A549 (cell line): ENCODE results near the gene RCAN2.

Experiments used
- BHLHE40 ChIP-seq: IDR thresholded peaks from 2 replicates; pipeline ENCODE4 v1.6.1; 2012; ENCODE audit warnings: low read depth, low read length, inconsistent platforms
- CBX8 ChIP-seq: fragments of 200-600 bp; sonication (generic); IDR thresholded peaks from 2 replicates; pipeline ENCODE4 v1.6.1; 2016
- CTCF ChIP-seq: fragments of >200 bp; sonication (Bioruptor Twin); formaldehyde crosslinking; IDR thresholded peaks from 3 replicates; pipeline ENCODE4 v1.5.1; 2016
- EP300 ChIP-seq, 2 experiments: fragments of >200 bp; sonication (Bioruptor Twin); formaldehyde crosslinking; IDR thresholded peaks; 2 replicates in 1 of 2; 3 replicates in 1 of 2; pipeline ENCODE4 v1.6.1; 2016 to 2017
- HDAC2 ChIP-seq: fragments of 200-600 bp; sonication (generic); IDR thresholded peaks from 2 replicates; pipeline ENCODE4 v1.6.1; 2016
- NR3C1 ChIP-seq: fragments of >200 bp; sonication (Bioruptor Twin); formaldehyde crosslinking; IDR thresholded peaks from 3 replicates; pipeline ENCODE4 v1.6.1; 2017
- POLR2A ChIP-seq: IDR thresholded peaks from 2 replicates; pipeline ENCODE4 v1.6.1; 2012; ENCODE audit warnings: mild to moderate bottlenecking, low read length
- RARB ChIP-seq: fragments of 250-450 bp; sonication (Bioruptor Pico); IDR thresholded peaks from 2 replicates; pipeline ENCODE4 v1.8.0; 2021; ENCODE audit warnings: mild to moderate bottlenecking, moderate library complexity
- RCOR1 ChIP-seq: fragments of 150-350 bp; IDR thresholded peaks from 2 replicates; pipeline ENCODE4 v1.6.1; 2014; ENCODE audit warnings: antibody characterized with exemption, low read length, low read depth
- RFX5 ChIP-seq: fragments of 450-650 bp; IDR thresholded peaks from 2 replicates; pipeline ENCODE4 v1.7.1; 2014; ENCODE audit warnings: antibody characterized with exemption, mild to moderate bottlenecking, moderate library complexity
- SMC3 ChIP-seq: fragments of >200 bp; sonication (Bioruptor Twin); formaldehyde crosslinking; IDR thresholded peaks from 3 replicates; pipeline ENCODE4 v1.6.1; 2018; ENCODE audit warnings: inconsistent platforms
- TF ChIP-seq, protein P1 (sequence below): fragments of 450-650 bp; IDR thresholded peaks from 2 replicates; pipeline ENCODE4 v1.6.1; 2014; ENCODE audit warnings: antibody characterized with exemption
- TF ChIP-seq, protein P2 (sequence below): fragments of 200-600 bp; sonication (generic); IDR thresholded peaks from 2 replicates; pipeline ENCODE4 v1.6.1; 2016; ENCODE audit warnings: antibody characterized with exemption, mild to moderate bottlenecking, moderate library complexity

DNA sequence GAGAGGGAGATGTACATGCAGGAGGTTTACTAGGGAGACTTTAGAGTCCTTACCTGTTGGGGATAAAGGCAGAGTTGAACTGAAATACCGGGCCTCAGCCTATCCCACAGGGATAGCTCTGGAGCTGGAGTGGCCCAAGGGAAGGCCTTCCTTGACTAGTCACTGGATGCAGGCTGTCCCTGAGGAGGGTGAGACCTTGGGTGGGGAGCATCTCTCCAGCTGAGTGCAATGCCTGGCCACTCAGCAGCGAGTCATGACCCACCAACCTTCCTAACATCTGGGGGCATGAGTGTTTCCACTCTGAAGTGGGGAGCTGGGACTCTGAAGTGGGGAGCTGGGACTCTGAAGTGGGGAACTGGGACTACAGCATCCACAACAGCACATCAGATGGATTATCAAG lies 274.4 kb downstream of the RCAN2 start:
- TF ChIP-seq, protein P1, sequence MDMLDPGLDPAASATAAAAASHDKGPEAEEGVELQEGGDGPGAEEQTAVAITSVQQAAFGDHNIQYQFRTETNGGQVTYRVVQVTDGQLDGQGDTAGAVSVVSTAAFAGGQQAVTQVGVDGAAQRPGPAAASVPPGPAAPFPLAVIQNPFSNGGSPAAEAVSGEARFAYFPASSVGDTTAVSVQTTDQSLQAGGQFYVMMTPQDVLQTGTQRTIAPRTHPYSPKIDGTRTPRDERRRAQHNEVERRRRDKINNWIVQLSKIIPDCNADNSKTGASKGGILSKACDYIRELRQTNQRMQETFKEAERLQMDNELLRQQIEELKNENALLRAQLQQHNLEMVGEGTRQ, result no peak
- no peak for TF ChIP-seq SMC3
- no peak for TF ChIP-seq CBX8
- TF ChIP-seq HDAC2, result no peak
- no peak for TF ChIP-seq CTCF
- TF ChIP-seq RCOR1, result no peak
- TF ChIP-seq RARB, result no peak
- no peak for TF ChIP-seq BHLHE40
- TF ChIP-seq NR3C1, result no peak
- no peak for TF ChIP-seq RFX5
- TF ChIP-seq EP300 (IDR thresholded peaks at IDR 0.05), result no peak
- TF ChIP-seq POLR2A, result no peak
- TF ChIP-seq, protein P2, sequence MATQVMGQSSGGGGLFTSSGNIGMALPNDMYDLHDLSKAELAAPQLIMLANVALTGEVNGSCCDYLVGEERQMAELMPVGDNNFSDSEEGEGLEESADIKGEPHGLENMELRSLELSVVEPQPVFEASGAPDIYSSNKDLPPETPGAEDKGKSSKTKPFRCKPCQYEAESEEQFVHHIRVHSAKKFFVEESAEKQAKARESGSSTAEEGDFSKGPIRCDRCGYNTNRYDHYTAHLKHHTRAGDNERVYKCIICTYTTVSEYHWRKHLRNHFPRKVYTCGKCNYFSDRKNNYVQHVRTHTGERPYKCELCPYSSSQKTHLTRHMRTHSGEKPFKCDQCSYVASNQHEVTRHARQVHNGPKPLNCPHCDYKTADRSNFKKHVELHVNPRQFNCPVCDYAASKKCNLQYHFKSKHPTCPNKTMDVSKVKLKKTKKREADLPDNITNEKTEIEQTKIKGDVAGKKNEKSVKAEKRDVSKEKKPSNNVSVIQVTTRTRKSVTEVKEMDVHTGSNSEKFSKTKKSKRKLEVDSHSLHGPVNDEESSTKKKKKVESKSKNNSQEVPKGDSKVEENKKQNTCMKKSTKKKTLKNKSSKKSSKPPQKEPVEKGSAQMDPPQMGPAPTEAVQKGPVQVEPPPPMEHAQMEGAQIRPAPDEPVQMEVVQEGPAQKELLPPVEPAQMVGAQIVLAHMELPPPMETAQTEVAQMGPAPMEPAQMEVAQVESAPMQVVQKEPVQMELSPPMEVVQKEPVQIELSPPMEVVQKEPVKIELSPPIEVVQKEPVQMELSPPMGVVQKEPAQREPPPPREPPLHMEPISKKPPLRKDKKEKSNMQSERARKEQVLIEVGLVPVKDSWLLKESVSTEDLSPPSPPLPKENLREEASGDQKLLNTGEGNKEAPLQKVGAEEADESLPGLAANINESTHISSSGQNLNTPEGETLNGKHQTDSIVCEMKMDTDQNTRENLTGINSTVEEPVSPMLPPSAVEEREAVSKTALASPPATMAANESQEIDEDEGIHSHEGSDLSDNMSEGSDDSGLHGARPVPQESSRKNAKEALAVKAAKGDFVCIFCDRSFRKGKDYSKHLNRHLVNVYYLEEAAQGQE, result no peak
